ENCODE results near the gene GMDS. TPM values are rescaled to one million over a fixed set of nuclear protein-coding genes. Genes with fewer than 3 reads are reported as not detected.
A peak's percentile ranks its signal among the peaks of the same experiment; 100 is the strongest.

GMDS gene
- total and polyA plus RNA-seq, 2 experiments from 2014 or later: 3.0 to 12.6 TPM

DNA sequence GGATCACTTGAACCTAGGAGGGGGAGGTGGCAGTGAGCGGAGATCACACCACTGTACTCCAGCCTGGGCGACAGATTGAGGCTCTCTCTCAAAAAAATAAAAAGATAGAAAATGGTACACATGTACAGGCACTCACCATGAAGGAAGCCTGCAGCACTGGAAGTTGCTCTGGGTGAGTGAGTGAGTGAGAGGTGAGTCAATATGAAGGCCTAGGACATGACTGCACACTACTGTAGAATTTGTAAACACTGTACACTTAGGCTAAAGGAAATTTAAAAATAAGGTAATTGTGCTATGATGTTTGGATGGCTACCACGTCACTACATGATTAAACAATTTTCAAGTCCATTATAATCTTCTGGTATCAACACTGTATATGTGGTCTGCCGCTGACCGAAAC, 419.5 kb downstream of the GMDS start:
- peaks cover 8% of the 10 kb centered on the region for H3K9me3 ChIP-seq (ENCODE audit: low read depth)
- no peak overlapping the region for H2AFZ ChIP-seq
- peak; percentile 33 for DNase-seq
- H3K36me3 ChIP-seq (ENCODE audit: low read depth): no peaks in the 10 kb centered on the region
- peaks cover 18% of the 10 kb centered on the region for H3K4me1 ChIP-seq (ENCODE audit: insufficient read depth)
- H3K27me3 ChIP-seq (replicated peaks; ENCODE audit: insufficient read depth): no peaks in the 10 kb centered on the region
- no peaks in the 10 kb centered on the region for H3K9me2 ChIP-seq (ENCODE audit: insufficient read depth)
- WGBS, 2 experiments (ENCODE audit: low coverage in 1 of 2, low lambda C conversion rate in 2 of 2, missing lambda C conversion rate in 2 of 2): 70 to 76% methylated on average over 5 of the region's 5 CpGs
- H4K20me1 ChIP-seq (ENCODE audit: insufficient read depth): no peaks in the 10 kb centered on the region
- in situ Hi-C loops (cut with MboI): no loop called here
- no peak overlapping the region for H3K9ac ChIP-seq
- H3F3A ChIP-seq (ENCODE audit: insufficient read depth): peaks cover 17% of the 10 kb centered on the region; the same call in 1 of the 2 replicates
- H3K79me2 ChIP-seq (ENCODE audit: insufficient read depth): no peaks in the 10 kb centered on the region
- TF ChIP-seq EZH2phosphoT487 (IDR thresholded peaks at IDR 0.05; ENCODE audit: insufficient read depth, low read depth) (no peak), EZH2 (IDR thresholded peaks at IDR 0.05; ENCODE audit: insufficient read depth, poor library complexity, severe bottlenecking) (no peak)
- no peak overlapping the region for H3K27ac ChIP-seq
- H3K4me2 ChIP-seq (ENCODE audit: unreplicated experiment): no peak overlapping the region
- H3K4me3 ChIP-seq: no peak overlapping the region

DNA sequence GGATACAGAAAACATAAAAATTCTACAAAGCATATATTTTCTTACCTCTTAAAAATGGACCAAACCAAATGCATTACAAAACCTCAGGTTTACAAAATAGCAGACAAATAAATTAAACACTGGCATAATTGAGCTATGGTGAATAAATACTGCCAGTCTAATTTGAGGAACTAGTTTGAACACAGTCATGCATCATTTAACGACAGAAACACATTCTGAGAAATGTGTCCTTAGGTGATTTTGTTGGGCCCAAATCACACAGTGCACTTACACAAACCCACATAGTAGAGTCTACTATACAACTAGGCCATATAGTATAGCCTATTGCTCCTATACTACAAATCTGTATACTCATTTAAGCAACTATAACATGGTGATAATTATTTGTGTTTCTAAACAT, 420.1 kb downstream of the GMDS start:
- H4K20me1 ChIP-seq (ENCODE audit: insufficient read depth): no peaks in the 10 kb centered on the region
- DNase-seq: no peak
- TF ChIP-seq EZH2 (IDR thresholded peaks at IDR 0.05; ENCODE audit: insufficient read depth, poor library complexity, severe bottlenecking) (no peak), EZH2phosphoT487 (IDR thresholded peaks at IDR 0.05; ENCODE audit: insufficient read depth, low read depth) (no peak)
- no peak overlapping the region for H3K4me2 ChIP-seq (ENCODE audit: unreplicated experiment)
- H2AFZ ChIP-seq: no peak overlapping the region
- H3K27me3 ChIP-seq (replicated peaks; ENCODE audit: insufficient read depth): no peaks in the 10 kb centered on the region
- in situ Hi-C loops (cut with MboI): no loop called here
- H3K4me3 ChIP-seq: no peak overlapping the region
- H3K79me2 ChIP-seq (ENCODE audit: insufficient read depth): no peaks in the 10 kb centered on the region
- H3K27ac ChIP-seq: no peak overlapping the region
- H3K9me2 ChIP-seq (ENCODE audit: insufficient read depth): no peaks in the 10 kb centered on the region
- H3K36me3 ChIP-seq (ENCODE audit: low read depth): no peaks in the 10 kb centered on the region
- peaks cover 25% of the 10 kb centered on the region for H3K4me1 ChIP-seq (ENCODE audit: insufficient read depth)
- no peak overlapping the region for H3K9ac ChIP-seq
- H3F3A ChIP-seq (ENCODE audit: insufficient read depth): peaks cover 17% of the 10 kb centered on the region; the same call in 1 of the 2 replicates
- WGBS, 2 experiments (ENCODE audit: low coverage in 1 of 2, low lambda C conversion rate in 2 of 2, missing lambda C conversion rate in 2 of 2): 93 to 100% methylated on average over 1 of the region's 1 CpG
- H3K9me3 ChIP-seq (ENCODE audit: low read depth): peaks cover 8% of the 10 kb centered on the region

DNA sequence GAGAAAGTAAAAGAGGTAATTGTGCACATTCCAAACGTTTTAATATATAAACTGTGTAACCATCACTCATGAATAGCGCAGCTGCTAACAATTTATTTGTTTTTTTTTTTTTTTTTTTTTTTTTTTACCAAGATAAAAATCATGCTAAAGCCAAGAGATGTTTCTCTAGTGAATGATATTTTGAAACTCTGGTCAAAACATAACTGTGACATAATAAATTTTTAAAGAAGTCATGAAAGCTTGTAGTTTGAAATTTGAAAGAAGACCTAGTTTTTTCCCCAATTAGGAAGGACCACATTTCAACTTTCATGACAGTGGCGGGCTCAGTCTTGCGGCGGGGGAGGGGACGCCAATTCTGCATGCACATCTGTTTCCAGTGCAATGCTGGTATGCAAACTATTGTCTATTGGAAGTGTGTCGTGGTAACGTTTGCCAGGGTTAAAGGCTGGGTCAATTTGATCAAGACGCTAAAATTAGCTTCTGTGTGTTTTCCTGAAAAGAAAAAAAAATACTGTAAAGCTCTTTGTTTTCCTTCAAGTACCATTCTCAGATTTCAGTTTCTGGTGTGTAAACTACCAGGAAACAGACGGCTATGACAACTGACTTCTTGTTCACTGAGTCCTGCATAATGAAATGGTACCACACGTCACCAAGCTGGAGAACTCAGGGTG, 423.8 kb downstream of the GMDS start:
- peak; percentile 63 for DNase-seq
- no peaks in the 10 kb centered on the region for H3K9me2 ChIP-seq (ENCODE audit: insufficient read depth)
- no peaks in the 10 kb centered on the region for H3K27me3 ChIP-seq (replicated peaks; ENCODE audit: insufficient read depth)
- no peaks in the 10 kb centered on the region for H3K9me3 ChIP-seq (ENCODE audit: low read depth)
- in situ Hi-C loops (cut with MboI): no loop called here
- peak overlapping the region; percentile 60 for H3K4me3 ChIP-seq
- peak overlapping the region; percentile 57; the same call in 1 of the 2 replicates for H2AFZ ChIP-seq
- no peaks in the 10 kb centered on the region for H4K20me1 ChIP-seq (ENCODE audit: insufficient read depth)
- peak overlapping the region; percentile 77 for H3K4me2 ChIP-seq (ENCODE audit: unreplicated experiment)
- no peaks in the 10 kb centered on the region for H3K36me3 ChIP-seq (ENCODE audit: low read depth)
- H3K9ac ChIP-seq: peak overlapping the region; percentile 55; the same call in 1 of the 2 replicates
- peaks cover 39% of the 10 kb centered on the region for H3K4me1 ChIP-seq (ENCODE audit: insufficient read depth)
- TF ChIP-seq EZH2phosphoT487 (IDR thresholded peaks at IDR 0.05; ENCODE audit: insufficient read depth, low read depth) (0 out of 2 replicates have a peak, but pooled peaks have one; percentile 57), EZH2 (IDR thresholded peaks at IDR 0.05; ENCODE audit: insufficient read depth, poor library complexity, severe bottlenecking) (no peak)
- H3K27ac ChIP-seq: peak overlapping the region; percentile 60
- 1 to 2% methylated on average over 11 of the region's 11 CpGs for WGBS, 2 experiments (ENCODE audit: low coverage in 1 of 2, low lambda C conversion rate in 2 of 2, missing lambda C conversion rate in 2 of 2)
- H3F3A ChIP-seq (ENCODE audit: insufficient read depth): peaks cover 25% of the 10 kb centered on the region; the same call in 1 of the 2 replicates
- H3K79me2 ChIP-seq (ENCODE audit: insufficient read depth): no peaks in the 10 kb centered on the region

DNA sequence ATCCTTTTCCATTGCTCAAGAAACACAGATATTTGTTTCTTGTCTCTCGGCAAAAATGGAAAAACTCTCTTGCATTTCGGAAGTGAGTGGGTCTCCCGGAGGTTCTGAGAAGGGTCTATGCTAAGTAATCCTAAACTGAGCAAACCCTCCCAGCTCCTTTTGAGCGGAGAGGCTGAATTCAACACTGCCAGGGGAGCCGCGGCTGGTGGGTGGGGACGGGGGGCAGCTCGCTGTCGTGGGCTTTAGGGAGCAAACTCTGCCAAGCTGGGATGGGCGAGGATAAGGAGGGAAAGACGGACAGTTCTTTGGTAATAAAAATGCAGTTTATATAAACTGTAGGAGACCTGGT, 424.3 kb downstream of the GMDS start:
- peak overlapping the region; percentile 60 for H3K27ac ChIP-seq
- H4K20me1 ChIP-seq (ENCODE audit: insufficient read depth): no peaks in the 10 kb centered on the region
- H3K4me2 ChIP-seq (ENCODE audit: unreplicated experiment): peak overlapping the region; percentile 77
- no peaks in the 10 kb centered on the region for H3K9me2 ChIP-seq (ENCODE audit: insufficient read depth)
- peaks cover 41% of the 10 kb centered on the region for H3K4me1 ChIP-seq (ENCODE audit: insufficient read depth)
- WGBS, 2 experiments (ENCODE audit: low coverage in 1 of 2, low lambda C conversion rate in 2 of 2, missing lambda C conversion rate in 2 of 2): 6 to 7% methylated on average over 11 of the region's 11 CpGs
- peak overlapping the region; percentile 55; the same call in 1 of the 2 replicates for H3K9ac ChIP-seq
- in situ Hi-C loops (cut with MboI): no loop called here
- no peaks in the 10 kb centered on the region for H3K27me3 ChIP-seq (replicated peaks; ENCODE audit: insufficient read depth)
- H3K36me3 ChIP-seq (ENCODE audit: low read depth): no peaks in the 10 kb centered on the region
- peak overlapping the region; percentile 57 for H2AFZ ChIP-seq
- H3K9me3 ChIP-seq (ENCODE audit: low read depth): no peaks in the 10 kb centered on the region
- DNase-seq: peak; percentile 31
- H3K4me3 ChIP-seq: peak overlapping the region; percentile 60
- no peaks in the 10 kb centered on the region for H3K79me2 ChIP-seq (ENCODE audit: insufficient read depth)
- H3F3A ChIP-seq (ENCODE audit: insufficient read depth): peaks cover 25% of the 10 kb centered on the region; the same call in 1 of the 2 replicates
- TF ChIP-seq EZH2phosphoT487 (IDR thresholded peaks at IDR 0.05; ENCODE audit: insufficient read depth, low read depth): no peak
- no peak for TF ChIP-seq EZH2 (IDR thresholded peaks at IDR 0.05; ENCODE audit: insufficient read depth, poor library complexity, severe bottlenecking)
